ENCODE results near the gene KCNK4. TPM values are rescaled to one million over a fixed set of nuclear protein-coding genes. Genes with fewer than 3 reads are reported as not detected.

KCNK4 gene
- polyA plus RNA-seq, 3 donors: not detected

DNA sequence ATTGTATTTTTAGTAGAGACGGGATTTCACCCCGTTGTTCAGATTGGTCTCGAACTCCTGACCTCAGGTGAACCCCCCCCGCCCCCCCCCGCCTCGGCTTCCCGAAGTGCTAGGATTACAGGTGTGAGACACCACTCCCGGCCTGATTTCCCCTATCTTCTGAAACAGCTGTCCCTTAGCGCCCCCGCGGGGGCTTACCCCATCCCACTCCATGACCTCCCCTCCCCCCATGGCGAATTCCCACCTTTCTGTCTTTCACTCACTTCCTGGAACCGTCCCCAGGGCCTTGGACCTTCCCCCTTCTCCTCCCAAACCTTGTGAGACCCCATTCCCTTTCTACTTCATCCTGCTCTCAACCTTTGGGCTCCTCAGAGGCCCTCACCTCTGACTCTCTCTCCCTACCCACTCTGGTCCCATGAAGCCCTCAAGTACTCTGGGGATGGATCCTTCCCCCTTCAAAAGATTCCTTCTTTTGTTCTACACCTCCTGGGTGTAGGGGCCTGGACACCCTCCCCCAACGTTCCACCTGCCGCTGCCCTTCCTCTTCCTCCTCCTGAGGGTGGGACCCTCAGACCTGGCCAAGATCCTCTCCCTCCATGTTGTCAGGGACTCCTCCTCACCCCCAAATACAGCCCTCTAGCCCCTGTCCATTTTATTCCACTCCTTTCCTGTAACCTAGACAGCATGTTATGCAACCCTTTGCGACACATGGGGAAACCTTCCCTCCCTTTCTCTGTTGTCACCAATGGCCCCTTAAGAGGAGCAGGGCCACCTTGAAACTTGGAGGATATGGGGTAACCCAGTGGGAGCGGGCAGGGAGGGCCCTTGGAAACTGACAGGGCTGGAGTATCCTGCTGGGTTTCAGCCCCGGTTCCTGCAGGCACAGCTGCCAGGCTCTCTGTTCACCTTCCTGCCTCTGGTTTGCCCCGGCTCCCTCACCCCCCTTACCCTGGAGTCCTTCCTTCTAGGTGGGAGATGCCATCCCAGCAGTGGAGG is 28.0 kb downstream of the KCNK4 start:
- intact Hi-C loops (cut with micrococcal nuclease): loop anchor here (2.0 to 5.0 kb wide), 2 partner anchors 14 to 38 kb away; partner anchors contain the start of gene RPS6KA4 (in 2 of the 2)
- Mint-ChIP-seq H3K36me3 (peaks cover 35 to 51% of the 10 kb centered on the region in 2 donors), H3K27ac (peak overlapping the region; percentile 96 to 99 (median 99)), H3K9me3 (no peaks in the 10 kb centered on the region), H3K27me3 (ENCODE audit: low read depth in 3 of 3) (peaks cover 0 to 1% (median 0%) of the 10 kb centered on the region in 3 donors), H3K4me1 (peaks cover 26% of the 10 kb centered on the region), H3K4me3 (peak overlapping the region; percentile 88 to 94)
- no peaks in the 10 kb centered on the region for H3K27me3 ChIP-seq (ENCODE audit: control insufficient read depth in 2 of 2, insufficient read depth in 2 of 2, low read length in 2 of 2)
- WGBS (ENCODE audit: insufficient coverage): 5% methylated on average over 10 of the region's 19 CpGs
- peak overlapping the region; percentile 95 for H3K4me2 ChIP-seq (replicated peaks; ENCODE audit: extremely low read depth, low read length, poor library complexity, severe bottlenecking)
- H3K4me1 ChIP-seq (ENCODE audit: control insufficient read depth in 1 of 2, insufficient read depth in 2 of 2, low read length in 2 of 2): peaks cover 28 to 43% of the 10 kb centered on the region in 2 donors
- H3K36me3 ChIP-seq (replicated peaks in 1 of 2; ENCODE audit: control insufficient read depth in 1 of 2, insufficient read depth in 2 of 2, low read length in 2 of 2): peaks cover 40 to 53% of the 10 kb centered on the region in 2 donors
- H2AFZ ChIP-seq (ENCODE audit: insufficient read depth, low read depth, low read length, poor library complexity, severe bottlenecking): peak overlapping the region; percentile 82
- H4K20me1 ChIP-seq (ENCODE audit: insufficient read depth, low read length): peaks cover 24% of the 10 kb centered on the region
- TF ChIP-seq, protein P1, sequence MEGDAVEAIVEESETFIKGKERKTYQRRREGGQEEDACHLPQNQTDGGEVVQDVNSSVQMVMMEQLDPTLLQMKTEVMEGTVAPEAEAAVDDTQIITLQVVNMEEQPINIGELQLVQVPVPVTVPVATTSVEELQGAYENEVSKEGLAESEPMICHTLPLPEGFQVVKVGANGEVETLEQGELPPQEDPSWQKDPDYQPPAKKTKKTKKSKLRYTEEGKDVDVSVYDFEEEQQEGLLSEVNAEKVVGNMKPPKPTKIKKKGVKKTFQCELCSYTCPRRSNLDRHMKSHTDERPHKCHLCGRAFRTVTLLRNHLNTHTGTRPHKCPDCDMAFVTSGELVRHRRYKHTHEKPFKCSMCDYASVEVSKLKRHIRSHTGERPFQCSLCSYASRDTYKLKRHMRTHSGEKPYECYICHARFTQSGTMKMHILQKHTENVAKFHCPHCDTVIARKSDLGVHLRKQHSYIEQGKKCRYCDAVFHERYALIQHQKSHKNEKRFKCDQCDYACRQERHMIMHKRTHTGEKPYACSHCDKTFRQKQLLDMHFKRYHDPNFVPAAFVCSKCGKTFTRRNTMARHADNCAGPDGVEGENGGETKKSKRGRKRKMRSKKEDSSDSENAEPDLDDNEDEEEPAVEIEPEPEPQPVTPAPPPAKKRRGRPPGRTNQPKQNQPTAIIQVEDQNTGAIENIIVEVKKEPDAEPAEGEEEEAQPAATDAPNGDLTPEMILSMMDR (IDR thresholded peaks at IDR 0.05): no peak
- H3K9me3 ChIP-seq (replicated peaks in 1 of 2; ENCODE audit: control insufficient read depth in 1 of 2, insufficient read depth in 1 of 2, low read length in 2 of 2): no peaks in the 10 kb centered on the region
- H3K4me3 ChIP-seq (replicated peaks in 1 of 3; ENCODE audit: low read depth in 2 of 3, low read length in 3 of 3): peak overlapping the region; percentile 51 to 93 (median 91)
- peak overlapping the region; percentile 83 for H3K9ac ChIP-seq (ENCODE audit: insufficient read depth, low read length, poor library complexity, severe bottlenecking)
- peak overlapping the region; percentile 96 to 97 for H3K27ac ChIP-seq (ENCODE audit: low read depth in 1 of 2, low read length in 2 of 2)
- peaks cover 4% of the 10 kb centered on the region for H3K79me2 ChIP-seq (ENCODE audit: insufficient read depth, low read length)
- DNase-seq: peak; percentile 34 to 81 (median 78)

DNA sequence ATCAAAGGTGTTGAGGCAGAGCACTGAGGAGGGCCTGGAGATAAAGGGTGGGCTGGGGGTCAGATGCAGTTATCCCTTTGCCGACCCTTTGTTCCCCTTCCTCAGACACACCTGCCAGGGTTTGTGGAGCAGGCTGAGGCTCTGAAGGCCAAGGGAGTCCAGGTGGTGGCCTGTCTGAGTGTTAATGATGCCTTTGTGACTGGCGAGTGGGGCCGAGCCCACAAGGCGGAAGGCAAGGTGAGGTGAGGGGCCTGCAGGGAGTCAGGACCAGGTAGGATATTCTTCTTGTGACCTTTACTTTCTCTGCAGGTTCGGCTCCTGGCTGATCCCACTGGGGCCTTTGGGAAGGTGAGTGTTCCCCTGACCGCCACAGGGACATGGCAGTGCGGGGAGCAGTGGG is 29.5 kb downstream of the KCNK4 start:
- H3K4me2 ChIP-seq (replicated peaks; ENCODE audit: extremely low read depth, low read length, poor library complexity, severe bottlenecking): no peak overlapping the region
- H3K36me3 Mint-ChIP-seq: peaks cover 24 to 40% of the 10 kb centered on the region in 2 donors
- intact Hi-C loops (cut with micrococcal nuclease): no loop called here
- H3K9me3 ChIP-seq (replicated peaks in 1 of 2; ENCODE audit: control insufficient read depth in 1 of 2, insufficient read depth in 1 of 2, low read length in 2 of 2): no peaks in the 10 kb centered on the region
- no peak for DNase-seq
- H3K27ac Mint-ChIP-seq: peak overlapping the region in 2 of 7 donors; percentile 68 to 79
- TF ChIP-seq, protein P1 (IDR thresholded peaks at IDR 0.05): no peak
- WGBS (ENCODE audit: insufficient coverage): 100% methylated on average over 1 of the region's 7 CpGs
- H3K9ac ChIP-seq (ENCODE audit: insufficient read depth, low read length, poor library complexity, severe bottlenecking): no peak overlapping the region
- H3K36me3 ChIP-seq (replicated peaks in 1 of 2; ENCODE audit: control insufficient read depth in 1 of 2, insufficient read depth in 2 of 2, low read length in 2 of 2): peaks cover 25 to 38% of the 10 kb centered on the region in 2 donors
- no peaks in the 10 kb centered on the region for H3K9me3 Mint-ChIP-seq
- H3K27me3 Mint-ChIP-seq (ENCODE audit: low read depth in 3 of 3): peaks cover 0 to 1% (median 0%) of the 10 kb centered on the region in 3 donors
- no peak overlapping the region for H3K4me3 Mint-ChIP-seq
- H3K4me3 ChIP-seq (replicated peaks in 1 of 3; ENCODE audit: low read depth in 2 of 3, low read length in 3 of 3): no peak overlapping the region
- H3K4me1 ChIP-seq (ENCODE audit: control insufficient read depth in 1 of 2, insufficient read depth in 2 of 2, low read length in 2 of 2): peaks cover 28 to 40% of the 10 kb centered on the region in 2 donors
- no peak overlapping the region for H3K27ac ChIP-seq (ENCODE audit: low read depth in 1 of 2, low read length in 2 of 2)
- H3K27me3 ChIP-seq (ENCODE audit: control insufficient read depth in 2 of 2, insufficient read depth in 2 of 2, low read length in 2 of 2): no peaks in the 10 kb centered on the region
- H3K79me2 ChIP-seq (ENCODE audit: insufficient read depth, low read length): peaks cover 4% of the 10 kb centered on the region
- no peak overlapping the region for H2AFZ ChIP-seq (ENCODE audit: insufficient read depth, low read depth, low read length, poor library complexity, severe bottlenecking)
- H3K4me1 Mint-ChIP-seq: peaks cover 26% of the 10 kb centered on the region
- H4K20me1 ChIP-seq (ENCODE audit: insufficient read depth, low read length): peaks cover 10% of the 10 kb centered on the region
